Activated T-cell treated with anti-CD3 and anti-CD28 coated beads, Interleukin-2, amount 50 U/mL, for 1 hour (primary cell): ENCODE measurements around the gene CSNK2A3.
"Not testable (repeated sequence)": the region's sequence is repeated elsewhere in the genome, so short reads cannot be mapped to it uniquely, and the experiment has no call there.

Experiments used
- DNase-seq: peaks from one replicate; pipeline ENCODE4 v3.0.0-alpha.2; 2020

Gene CSNK2A3

DNA sequence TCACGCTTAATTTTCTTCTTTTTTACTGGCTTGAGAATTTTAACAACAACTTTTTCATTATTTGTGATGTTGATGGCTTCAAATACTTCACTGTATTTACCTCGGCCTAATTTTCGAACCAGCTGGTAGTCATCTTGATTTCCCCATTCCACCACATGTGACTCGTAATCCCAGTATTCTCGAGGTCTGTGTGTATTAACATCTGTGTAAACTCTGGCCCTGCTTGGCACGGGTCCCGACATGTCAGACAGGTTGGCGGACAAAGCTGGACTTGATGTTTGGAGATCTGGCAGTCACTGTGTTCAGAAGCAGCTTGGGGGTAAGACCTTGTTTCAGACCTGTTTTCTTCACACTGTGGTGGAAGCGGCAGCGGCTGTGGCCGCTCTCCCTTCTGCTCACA is at the start of gene CSNK2A3:
Gene CSNK2A3, minus strand, starts transcription at position 373 of the 400 bp plus-strand sequence. Its CDS starts 131 bp downstream, at position 242.
- DNase-seq = not testable (repeated sequence)

DNA sequence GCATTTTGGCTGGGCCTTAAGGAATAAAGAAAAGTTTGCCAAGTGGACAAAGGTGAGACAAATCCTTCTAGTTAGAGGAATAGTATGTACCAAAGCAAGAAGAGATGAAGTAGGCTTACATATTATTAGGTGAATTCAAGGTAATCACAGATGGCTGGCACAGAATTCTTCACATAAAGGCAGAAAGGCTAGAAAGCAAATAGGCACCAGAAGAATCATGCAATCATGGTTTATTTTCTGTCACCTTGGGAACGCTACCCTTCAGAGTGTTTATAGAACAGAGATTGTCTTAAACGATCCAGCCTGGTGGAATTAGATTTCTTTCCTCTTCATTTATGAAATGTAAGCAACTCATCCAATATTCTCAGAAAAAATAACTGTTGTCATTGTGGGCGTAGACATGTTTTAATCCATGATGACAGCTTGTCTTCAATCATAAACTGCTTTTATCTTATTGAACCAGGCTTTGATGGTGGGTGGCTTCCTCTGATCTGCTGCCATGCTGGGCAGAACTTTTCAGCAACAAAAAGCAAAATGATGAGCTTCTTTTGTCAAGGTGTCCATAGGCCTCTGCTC is 49.0 kb upstream of the CSNK2A3 start:
- no peak for DNase-seq

DNA sequence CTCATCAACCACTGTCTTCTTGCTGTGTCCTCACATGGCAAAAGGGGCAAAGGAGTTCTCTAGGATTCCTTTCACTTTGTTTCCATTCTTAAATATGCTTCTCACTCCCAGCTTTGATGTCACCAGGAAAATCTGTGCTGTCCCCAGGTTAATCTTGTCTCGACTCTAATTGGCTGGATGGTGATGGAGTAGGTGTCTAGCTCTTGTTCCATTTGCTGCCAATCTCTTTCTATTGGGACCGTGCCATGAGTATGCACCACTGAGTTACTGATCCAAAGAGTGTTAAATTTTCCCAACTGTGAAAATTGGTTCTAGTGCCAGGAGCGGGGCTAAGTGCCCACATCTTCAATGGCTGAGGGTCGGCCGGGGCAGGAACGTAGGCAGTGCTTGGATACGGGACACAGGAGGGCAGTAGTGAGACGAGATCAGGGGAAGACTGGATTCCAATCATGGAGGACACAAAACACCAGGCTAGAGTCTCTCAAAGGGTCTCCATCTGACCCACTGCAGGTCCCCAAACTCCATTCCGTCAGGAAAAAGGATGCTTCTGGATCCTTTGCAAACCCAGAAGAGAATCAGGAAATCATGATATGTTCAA is 47.7 kb upstream of the CSNK2A3 start:
- DNase-seq = no peak

DNA sequence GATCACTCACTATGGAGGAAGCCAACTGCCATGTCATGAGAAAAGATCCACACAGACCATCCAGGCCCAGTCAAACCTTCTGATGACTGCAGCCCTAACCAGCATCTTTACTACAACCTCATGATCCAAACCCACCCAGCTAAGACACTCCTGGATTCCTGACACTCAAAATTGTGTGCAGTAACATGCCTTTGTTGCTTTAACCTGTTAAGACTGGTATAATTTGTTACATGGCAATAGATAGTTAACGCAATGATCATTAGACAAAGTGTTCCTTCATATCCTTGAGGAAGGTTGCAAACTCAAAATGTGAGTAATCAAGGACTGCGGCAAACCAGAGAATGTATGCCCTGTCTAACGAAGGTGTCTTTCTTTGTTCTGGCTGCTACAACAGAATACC is 47.1 kb upstream of the CSNK2A3 start:
- no peak for DNase-seq

DNA sequence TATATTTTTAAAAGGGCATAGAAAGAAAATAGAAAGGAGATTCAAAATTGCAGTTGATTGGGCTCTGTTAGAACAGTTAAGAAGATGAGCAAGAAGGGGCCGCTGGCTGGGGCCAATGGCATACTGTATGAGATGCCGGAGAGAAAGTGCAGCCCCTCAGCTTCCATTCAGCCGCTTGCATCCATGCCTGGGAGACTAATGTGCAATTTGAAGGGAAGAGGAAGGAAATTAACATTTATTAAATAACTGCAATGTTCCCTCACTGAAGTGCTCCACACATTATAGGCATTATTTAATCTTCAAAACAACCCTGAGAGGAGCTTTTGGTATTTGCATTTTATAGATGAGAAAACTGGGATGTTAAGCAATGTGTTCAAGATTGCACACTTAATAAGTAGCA is 44.7 kb upstream of the CSNK2A3 start:
- no peak for DNase-seq

DNA sequence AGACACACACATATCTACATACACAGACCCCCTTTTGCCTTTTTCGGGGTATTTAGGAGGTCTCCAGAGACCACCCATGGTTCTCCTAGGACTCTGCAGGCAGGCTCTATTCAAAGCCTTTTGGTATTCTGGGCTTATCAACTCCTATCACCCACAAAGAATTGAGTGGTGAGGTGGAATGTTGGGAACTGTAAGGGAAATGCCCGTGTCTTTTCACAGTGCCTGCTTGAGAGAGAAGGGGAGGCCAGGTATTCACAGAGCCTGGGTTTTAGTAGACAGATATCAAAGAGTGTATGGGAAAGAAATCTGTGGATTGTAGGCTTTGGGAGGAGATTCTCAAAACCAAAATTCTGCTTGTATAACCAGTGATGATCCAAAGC is 44.0 kb upstream of the CSNK2A3 start:
- no peak for DNase-seq

DNA sequence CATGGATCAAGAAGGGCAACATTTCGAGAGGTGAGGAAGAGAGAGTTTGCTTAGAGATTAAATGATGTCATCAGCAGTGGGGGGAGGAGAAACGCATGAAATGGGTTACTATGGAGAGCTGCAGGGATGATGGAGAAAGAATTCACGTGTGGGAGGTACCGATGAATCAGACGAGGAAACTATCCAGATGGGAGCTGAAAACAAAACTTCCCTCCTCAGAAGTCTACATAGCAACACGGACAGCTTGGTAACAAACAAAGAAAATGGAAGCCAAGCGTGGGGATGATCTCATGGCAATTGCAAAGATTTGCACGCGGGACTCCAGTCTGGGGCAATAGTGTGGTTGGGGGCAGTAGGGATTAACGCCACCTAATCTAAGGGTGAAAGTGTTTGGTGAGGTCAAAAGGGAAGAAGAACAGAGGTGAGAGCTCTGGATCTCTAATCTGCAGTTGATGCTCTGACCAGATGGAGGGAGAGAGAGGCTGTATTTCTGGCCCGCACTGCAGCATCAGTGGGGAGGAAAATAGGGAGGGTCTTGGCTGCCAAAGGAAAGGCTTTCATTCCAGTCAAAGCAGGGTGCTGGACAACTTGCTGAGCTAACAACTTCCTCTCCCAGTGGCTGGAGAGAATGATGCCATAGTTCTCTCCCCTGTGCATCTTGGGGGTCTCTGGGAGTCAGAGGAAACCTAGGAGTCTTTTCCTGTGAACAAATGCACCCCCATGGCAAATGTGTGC is 43.4 kb upstream of the CSNK2A3 start:
- no peak for DNase-seq

DNA sequence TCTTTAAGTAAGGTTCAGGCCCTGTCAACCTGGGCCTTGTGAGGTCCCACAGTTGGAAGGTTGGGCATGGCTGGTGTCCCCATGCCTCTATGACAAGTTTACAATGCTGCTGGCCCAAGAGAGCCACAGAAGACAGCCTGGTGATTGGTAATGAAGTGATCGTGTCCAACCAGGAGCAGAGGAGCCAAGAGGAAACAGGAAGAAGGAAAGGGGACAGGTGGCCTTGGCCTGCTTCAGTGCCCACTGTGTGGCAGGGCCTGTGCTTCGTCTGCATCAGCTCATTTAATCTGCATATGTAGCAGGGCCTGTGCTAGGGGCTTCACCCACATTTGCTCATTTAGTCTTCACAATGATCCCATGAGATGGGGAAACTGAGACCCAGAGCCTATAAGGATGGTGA is 42.1 kb upstream of the CSNK2A3 start:
- no peak for DNase-seq

DNA sequence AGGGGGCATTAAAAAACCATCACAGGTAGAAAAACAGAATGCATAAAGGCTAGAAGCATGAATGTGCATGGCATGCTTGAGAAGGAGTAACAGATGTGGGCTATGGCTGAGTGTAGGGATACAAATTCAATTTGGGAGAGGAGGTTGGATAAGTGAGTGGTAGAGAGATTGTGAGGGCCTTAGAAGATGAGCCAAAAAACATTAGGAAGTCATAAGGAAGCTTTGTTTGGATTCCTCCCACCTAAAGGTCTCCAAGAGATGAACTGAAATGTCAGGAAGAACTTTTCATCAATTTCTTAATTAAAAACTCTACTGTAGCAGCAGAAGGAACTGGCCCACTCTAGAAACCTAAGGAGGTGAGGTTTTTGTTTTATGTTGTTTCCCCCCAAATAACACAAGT is 41.2 kb upstream of the CSNK2A3 start:
- no peak for DNase-seq

DNA sequence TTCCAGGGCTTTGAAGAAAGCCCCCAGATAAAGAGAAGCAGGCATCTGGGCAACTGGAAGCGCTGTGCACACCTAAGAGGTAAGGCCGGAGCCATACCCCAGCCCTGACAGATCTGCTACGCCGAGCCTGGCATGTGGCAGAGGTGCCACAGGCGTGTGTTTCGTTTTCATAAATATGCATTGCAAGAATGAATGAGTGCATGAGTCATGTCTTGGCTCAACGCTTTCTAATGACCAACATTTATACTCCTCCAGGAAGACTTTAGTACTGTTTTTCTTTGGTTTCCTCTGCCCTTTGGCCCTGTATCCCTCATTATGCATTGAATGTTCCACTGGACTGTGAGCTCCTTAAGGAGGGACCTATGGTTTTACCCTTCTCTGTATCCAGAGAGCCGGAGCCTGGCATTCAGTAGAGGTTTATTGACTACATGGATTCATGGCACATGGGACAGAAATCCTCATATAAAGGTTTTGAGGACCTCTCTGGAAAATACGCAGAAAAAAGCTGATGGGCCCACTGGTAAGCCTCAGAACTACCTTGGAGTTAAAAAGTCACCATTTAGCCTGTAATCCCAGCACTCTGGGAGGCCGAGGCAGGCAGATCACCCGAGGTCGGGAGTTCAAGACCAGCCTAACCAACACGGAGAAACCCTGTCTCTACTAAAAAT is 38.9 kb upstream of the CSNK2A3 start:
- DNase-seq = no peak

DNA sequence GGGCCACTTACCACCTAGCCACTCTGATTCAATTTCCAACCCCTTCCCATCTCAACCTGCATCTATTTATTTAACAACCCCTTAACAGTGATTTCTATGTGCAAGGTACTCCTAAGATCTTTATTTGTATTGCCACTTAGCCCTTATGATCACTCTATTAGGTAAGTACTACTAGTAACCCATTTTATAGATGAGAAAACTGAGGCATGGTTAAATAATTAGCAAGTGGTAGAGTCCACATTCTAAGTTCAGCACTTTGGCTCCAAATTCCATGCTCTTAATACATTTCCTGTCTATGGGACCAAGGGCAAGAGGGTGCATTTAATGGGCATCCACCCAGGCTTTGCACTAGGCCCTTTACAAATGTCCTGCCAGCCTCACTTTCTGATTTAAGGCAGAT is 38.1 kb upstream of the CSNK2A3 start:
- DNase-seq = no peak

DNA sequence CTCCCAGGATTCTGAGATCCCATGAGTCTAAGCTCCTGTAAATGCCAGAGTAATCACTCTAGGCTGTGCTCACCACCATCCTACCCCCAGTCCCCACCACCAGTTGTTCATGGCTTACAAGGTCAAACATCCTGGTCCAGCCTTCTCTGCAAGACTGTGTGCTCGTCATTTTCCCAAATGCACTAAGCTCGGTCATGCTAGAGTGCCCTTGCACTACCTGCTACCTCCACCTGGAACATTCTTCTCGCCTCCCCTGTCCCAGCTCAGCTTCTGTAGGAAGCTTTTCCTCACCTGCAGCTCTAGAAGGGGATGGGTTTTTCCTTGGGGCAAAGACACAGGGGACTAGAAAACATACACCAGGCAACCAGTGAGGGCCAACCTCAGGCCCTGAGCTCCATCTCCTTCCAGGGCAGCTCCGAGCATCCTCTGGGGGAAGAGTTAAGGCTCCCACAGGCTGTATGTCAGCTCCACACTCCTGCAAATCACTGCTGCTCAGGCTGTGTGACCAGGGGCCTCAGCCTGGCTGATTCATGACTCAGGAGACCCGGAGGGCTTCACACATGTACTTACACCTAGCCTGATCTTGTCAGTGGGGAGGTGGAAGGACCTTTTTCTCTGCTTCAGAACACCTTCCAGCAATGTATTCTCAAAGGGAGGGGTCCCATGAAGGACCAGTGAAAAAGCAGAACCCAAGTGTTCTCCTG is 37.2 kb upstream of the CSNK2A3 start:
- DNase-seq = no peak

DNA sequence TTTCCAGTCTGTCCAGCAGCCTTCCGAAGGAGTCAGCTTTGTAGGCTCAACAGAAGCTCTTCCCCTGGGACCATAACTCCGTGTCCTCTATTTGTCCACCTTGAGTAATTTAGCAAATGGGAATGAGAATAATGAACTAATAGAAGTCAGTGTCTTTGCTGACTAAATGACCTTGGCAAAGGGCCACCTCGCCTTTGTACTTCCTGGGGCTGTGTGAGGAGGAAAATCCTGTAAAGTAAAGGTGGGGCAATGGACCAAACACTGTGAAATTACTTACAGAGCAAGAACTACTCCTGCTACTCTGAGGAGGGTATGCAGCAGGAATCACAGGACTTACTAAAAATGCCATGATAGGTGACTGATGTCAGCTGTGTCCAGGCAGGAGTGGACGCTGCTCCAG is 36.2 kb upstream of the CSNK2A3 start:
- DNase-seq = no peak

DNA sequence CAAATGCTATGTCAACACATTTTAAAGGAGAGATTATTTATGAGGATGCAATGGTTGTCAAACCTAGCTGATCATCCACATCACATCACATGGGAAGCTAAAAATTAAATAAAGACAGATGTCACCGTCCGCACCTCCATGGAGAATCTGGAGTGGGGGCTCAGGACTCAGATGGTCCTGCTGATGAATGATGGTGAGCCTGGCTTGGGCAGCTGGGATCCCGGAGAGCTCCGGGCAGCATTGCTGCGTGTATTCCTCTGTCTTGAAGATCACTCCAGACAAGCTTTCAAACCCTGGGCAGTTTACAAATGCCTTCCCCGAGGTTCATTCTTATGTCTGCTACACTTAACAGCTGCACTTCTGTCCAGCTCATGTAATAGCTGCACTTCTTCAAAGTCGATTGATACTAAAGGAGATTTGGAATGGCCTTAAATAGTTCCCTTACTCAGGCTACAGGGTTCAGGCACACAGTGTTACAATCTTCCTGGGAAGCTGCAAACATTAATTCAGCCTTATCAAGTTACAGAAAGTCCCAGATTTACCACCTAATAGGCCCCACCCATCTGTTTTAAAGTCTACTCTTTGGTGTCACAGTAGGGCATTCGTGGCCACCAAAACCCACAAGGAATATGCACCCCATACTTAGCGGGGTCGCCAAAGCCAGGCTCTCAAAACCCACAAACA is 34.7 kb upstream of the CSNK2A3 start:
- no peak for DNase-seq

DNA sequence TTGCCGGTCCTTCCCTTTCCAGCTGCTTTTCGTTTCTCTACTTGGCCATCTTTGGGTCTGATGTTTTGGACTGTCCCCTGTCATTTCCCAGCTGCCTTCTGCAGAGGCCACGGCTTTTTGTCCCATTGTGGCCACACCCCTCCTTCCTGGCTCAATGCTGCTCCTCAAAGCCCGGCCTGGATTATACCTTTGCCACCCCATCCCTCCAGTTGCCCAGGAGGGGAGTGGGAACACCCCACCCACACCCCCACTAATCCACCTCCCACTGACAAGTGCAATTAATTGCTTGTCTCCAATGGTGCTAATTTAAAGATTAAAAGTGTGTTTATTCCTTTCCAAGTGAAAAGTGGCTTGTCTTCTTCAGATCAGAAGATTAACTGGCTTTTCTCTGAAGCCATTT is 34.2 kb upstream of the CSNK2A3 start:
- no peak for DNase-seq

DNA sequence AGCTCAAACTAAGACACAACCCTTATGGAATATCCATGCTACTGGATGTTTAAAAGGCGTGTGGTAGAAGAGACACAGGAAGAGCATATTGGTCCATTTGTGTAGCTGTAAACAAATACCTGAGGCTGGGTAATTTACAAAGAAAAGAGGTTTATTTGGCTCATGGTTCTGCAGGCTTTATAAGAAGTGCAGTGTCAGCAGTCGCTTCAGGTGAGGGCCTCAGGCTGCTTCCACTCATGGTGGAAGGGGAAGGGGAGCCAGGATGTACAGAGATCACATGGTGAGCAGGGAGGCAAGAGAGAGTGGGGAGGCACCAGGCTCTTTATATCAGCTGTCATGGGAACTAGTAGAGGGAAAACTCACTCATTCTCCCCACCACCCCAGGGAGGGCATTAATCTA is 31.8 kb upstream of the CSNK2A3 start:
- no peak for DNase-seq

DNA sequence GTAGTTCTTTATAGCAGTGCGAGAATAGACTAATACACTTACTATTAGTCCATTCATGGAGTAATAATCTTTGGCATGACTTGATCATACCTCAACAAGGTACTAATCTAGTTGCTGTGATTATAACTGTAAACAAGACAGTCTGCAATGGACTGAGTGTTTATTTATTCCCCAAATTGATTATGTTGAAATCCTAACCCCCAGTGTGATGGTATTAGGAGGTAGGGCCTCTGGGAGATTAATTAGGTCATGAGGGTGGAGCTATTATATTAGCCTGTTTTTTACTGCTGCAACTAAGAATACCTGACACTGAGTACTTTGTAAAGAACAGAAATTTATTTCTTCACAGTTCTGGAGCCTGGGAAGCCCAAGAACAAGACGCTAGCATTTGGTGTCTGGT is 30.9 kb upstream of the CSNK2A3 start:
- DNase-seq = no peak

DNA sequence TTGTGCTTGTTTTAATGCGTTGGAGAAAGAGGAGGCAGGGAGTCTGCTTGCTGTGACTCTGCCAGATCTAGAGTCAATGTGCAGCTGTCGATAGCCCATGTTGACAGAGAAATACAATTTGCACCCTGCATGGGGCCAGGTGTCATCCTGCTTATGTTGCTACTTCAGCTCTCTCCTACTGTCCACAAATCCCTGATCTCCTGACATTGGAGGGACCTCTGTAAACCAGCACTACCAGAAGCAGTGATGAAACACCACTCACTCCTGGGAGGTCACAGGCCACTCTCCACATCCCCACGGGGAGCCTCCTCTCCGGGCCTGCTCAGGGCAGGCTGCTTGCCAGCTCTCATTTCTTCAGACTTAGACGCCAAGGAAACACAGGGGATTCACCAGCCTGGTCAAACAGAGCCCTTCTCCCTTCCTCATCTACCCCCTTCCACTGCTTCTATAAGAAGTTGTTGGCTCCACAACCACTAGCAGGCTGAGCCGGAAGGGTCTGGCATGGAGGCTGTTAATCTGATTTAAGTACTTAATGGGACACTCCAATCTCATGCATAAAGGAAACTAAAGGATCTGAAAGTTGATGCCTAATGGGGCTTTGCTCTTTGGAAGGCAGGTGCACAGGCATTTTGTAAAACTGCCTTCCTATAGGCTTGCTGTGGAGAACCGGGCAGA is 29.9 kb upstream of the CSNK2A3 start:
- DNase-seq = no peak

DNA sequence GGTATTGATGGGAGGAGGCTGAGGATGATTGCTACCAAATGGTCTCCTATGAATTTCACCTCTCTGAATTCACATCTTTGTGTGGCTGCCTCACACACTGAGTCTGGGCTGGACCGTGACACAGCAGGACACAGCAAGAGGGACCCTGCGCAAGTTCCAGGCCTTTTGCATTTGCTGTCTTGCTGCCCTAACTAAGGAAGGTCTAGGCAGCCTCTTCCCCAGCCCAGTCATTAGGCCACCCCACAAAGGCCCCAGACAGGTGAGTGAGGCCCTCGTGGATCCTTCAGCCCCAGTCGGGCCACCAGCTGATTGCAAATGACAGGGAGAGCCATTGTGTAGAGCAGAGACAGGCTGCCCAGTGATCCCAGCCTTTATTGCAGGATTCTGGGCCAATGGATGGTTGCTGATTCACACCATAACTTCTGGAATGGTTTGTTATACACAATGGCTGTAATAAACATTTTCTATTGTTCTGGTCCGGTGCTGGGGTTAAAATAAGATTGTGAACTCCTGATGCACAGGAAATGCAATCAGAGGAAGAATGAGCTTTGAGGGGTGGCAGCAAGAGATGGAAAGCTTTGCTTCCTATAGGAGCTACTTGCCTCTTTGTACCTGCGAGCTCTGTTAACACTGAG is 28.5 kb upstream of the CSNK2A3 start:
- DNase-seq = no peak

DNA sequence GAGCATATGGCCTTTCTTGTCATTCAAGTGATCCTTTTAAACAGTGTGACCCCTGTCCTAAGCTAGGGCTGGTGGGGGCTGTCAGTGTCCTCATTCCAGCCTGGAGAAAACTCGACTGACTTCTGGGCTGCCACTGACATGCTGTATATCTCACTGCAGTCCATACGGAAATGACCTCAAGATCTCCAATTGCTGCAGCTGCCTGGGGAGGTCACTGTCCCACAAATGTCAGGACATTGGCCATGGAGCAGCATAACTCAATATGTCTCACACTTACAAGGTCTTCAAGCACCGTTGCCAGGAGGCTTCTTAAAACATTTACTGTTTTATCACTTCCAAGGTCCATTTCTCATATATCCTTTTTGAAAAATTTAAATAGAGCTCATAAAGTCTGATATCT is 27.8 kb upstream of the CSNK2A3 start:
- DNase-seq = no peak

DNA sequence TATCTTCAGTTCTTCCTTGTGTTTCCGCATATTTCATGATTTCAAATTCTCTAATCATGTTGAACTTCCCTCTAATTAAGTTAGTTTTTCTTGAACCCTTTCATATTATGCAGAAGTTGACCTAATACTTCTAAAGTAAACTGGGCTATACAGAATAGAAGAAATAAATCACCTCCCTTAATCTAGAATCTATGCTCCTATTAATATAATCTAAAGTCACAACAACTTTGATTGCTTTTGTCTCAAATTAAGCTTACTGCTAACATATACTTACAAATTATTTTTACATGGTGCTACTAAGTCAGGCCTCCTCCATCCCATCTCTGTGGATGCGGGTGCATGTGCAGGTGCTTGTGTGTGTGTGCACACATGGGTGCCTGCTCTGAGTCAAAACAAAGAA is 27.3 kb upstream of the CSNK2A3 start:
- no peak for DNase-seq

DNA sequence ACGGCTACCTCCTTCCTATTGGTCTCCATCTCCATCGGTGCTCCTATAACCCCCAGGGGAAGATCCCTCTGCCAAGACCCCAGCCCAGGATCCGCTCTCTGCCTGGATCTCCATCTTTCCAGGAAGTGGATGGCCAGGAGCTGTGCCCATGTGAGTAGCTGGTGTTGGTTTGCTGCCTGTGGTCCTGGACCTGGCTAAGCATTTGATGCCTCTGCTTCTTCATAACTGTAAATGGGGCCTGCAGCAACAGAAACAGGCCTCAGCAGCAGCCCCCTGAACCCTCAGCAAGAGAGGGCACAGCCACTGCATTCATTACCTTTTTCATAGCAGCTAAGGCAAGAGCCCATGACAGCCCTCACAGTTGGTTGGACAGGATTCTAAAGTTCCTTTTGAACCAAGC is 26.6 kb upstream of the CSNK2A3 start:
- no peak for DNase-seq
